Activated T-cell treated with anti-CD3 and anti-CD28 coated beads, Interleukin-2, amount 50 U/mL, for 4 hours (primary cell): ENCODE results near the gene ADARB1. TPM values are rescaled to one million over a fixed set of nuclear protein-coding genes. Genes with fewer than 3 reads are reported as not detected.

Experiments used
- ATAC-seq, 2 donors: fragments of 200-7000 bp; cut with Tn5 transposase; one replicate each; pipeline ENCODE4 v1.10.0; 2021
- DNase-seq: peaks from one replicate; pipeline ENCODE4 v3.0.0-alpha.2; 2020
- H3K27me3 Mint-ChIP-seq: one replicate; pipeline ENCODE4 v1.8.0; 2021; ENCODE audit warnings: low read depth, mixed read lengths
- H3K36me3 Mint-ChIP-seq: one replicate; pipeline ENCODE4 v1.8.0; 2022; ENCODE audit warnings: mixed read lengths; ENCODE audit not compliant: insufficient read depth
- H3K4me1 Mint-ChIP-seq: one replicate; pipeline ENCODE4 v1.8.0; 2021; ENCODE audit warnings: low read depth, mixed read lengths
- H3K4me3 Mint-ChIP-seq: one replicate; pipeline ENCODE4 v1.8.0; 2021; ENCODE audit warnings: mild to moderate bottlenecking, moderate library complexity, mixed read lengths
- H3K9me3 Mint-ChIP-seq: one replicate; pipeline ENCODE4 v1.8.0; 2021; ENCODE audit warnings: mixed read lengths
- total RNA-seq, 3 donors: library from RNA; stranded (reverse); gene quantifications; one replicate each; pipeline ENCODE4 v1.2.1, GENCODE V29; 2021

The ADARB1 gene
- total RNA-seq, 3 donors from 2014 or later = 28.1 to 32.9 (median 30.9) TPM

GRCh38 chr21:45217010-45217409, 142.6 kb downstream of the ADARB1 start:
- peaks cover 46% of the 10 kb centered on the region for H3K36me3 Mint-ChIP-seq

DNA sequence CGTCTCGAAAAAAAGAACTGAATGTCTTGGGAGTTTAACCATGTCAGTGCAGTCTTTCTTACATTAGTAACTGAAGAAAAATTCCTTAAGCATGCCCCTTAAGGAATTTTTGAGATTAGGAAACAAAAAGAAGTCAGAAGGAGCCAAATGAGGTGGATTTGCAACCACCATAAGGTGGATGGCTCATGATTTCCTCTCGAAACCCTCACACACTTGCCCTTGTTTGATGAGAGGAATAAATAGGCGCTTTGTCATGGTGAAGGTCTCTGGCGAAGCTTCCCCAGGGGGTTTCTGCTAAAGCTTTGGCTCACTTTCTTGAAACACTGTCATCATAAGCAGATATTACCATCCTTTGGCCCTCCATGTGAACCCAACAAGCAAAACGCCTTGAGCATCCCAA, 145.1 kb downstream of the ADARB1 start:
- H3K4me3 Mint-ChIP-seq = no peak overlapping the region
- ATAC-seq (no peak), DNase-seq (no peak)
- H3K36me3 Mint-ChIP-seq = peaks cover 41% of the 10 kb centered on the region
- H3K27me3 Mint-ChIP-seq = no peaks in the 10 kb centered on the region
- H3K4me1 Mint-ChIP-seq = peaks cover 4% of the 10 kb centered on the region
- H3K9me3 Mint-ChIP-seq = peaks cover 20% of the 10 kb centered on the region

More at GRCh38 chr21:45217010-45217409, 142.6 kb downstream of the ADARB1 start:
- Mint-ChIP-seq H3K4me3 (no peak overlapping the region), H3K9me3 (peaks cover 20% of the 10 kb centered on the region), H3K4me1 (no peaks in the 10 kb centered on the region), H3K27me3 (no peaks in the 10 kb centered on the region)
- DNase-seq (no peak), ATAC-seq (no peak)

GRCh38 chr21:45220071-45220481, 145.7 kb downstream of the ADARB1 start:
- Mint-ChIP-seq H3K36me3 (peaks cover 41% of the 10 kb centered on the region), H3K4me1 (peaks cover 9% of the 10 kb centered on the region), H3K9me3 (peaks cover 20% of the 10 kb centered on the region), H3K27me3 (no peaks in the 10 kb centered on the region), H3K4me3 (no peak overlapping the region)
- ATAC-seq (no peak), DNase-seq (no peak)

- H3K27me3 Mint-ChIP-seq = no peaks in the 10 kb centered on the region
- DNase-seq = no peak
- H3K36me3 Mint-ChIP-seq = peaks cover 38% of the 10 kb centered on the region
- ATAC-seq = no peak
- peaks cover 20% of the 10 kb centered on the region for H3K9me3 Mint-ChIP-seq
- peaks cover 18% of the 10 kb centered on the region for H3K4me1 Mint-ChIP-seq
- H3K4me3 Mint-ChIP-seq = no peak overlapping the region
These were observed 146.5 kb downstream of the ADARB1 start for GRCh38 chr21:45220714-45221490.

GRCh38 chr21:45222001-45222400, 147.6 kb downstream of the ADARB1 start:
- H3K27me3 Mint-ChIP-seq = no peaks in the 10 kb centered on the region
- ATAC-seq = no peak
- H3K36me3 Mint-ChIP-seq = peaks cover 29% of the 10 kb centered on the region

GRCh38 chr21:45223236-45224185, 149.1 kb downstream of the ADARB1 start:
- H3K9me3 Mint-ChIP-seq = no peaks in the 10 kb centered on the region
- H3K4me1 Mint-ChIP-seq = peaks cover 44% of the 10 kb centered on the region

More at GRCh38 chr21:45222001-45222400, 147.6 kb downstream of the ADARB1 start:
- Mint-ChIP-seq H3K4me1 (peaks cover 29% of the 10 kb centered on the region), H3K4me3 (no peak overlapping the region), H3K9me3 (peaks cover 13% of the 10 kb centered on the region)
- DNase-seq = no peak

GRCh38 chr21:45224189-45224938, 150.0 kb downstream of the ADARB1 start:
- peaks cover 11% of the 10 kb centered on the region for H3K36me3 Mint-ChIP-seq
- no peaks in the 10 kb centered on the region for H3K27me3 Mint-ChIP-seq
- H3K9me3 Mint-ChIP-seq = no peaks in the 10 kb centered on the region
- DNase-seq (peak; percentile 31), ATAC-seq (peak in 1 of 2 donors; percentile 54)
- peaks cover 50% of the 10 kb centered on the region for H3K4me1 Mint-ChIP-seq
- peak overlapping the region; percentile 51 for H3K4me3 Mint-ChIP-seq

More at GRCh38 chr21:45223236-45224185, 149.1 kb downstream of the ADARB1 start:
- DNase-seq (no peak), ATAC-seq (no peak)
- Mint-ChIP-seq H3K36me3 (peaks cover 14% of the 10 kb centered on the region), H3K27me3 (no peaks in the 10 kb centered on the region), H3K4me3 (no peak overlapping the region)

DNA sequence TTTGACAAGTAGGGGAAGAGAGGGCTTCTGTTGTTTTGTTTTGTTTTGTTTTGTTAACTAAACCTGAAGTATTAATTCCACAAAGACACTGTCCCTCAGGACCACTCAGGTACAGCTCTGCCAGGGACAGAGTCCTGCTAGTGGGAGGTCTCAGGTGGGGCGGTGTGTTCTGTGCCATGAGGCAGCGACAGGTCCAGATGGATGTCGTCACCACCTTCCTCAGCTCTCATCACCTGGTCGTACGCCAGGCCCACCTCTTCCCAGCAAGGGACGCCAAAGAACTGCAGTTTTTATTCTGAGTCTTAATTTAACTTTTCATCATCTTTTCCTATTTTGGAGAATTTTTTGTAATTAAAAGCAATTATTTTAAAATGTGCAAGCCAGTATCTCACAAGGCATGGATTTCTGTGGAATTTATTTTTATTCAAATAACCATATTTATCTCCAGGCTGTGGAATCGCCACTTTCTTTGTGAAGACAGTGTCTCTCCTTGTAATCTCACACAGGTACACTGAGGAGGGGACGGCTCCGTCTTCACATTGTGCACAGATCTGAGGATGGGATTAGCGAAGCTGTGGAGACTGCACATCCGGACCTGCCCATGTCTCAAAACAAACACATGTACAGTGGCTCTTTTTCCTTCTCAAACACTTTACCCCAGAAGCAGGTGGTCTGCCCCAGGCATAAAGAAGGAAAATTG, 150.8 kb downstream of the ADARB1 start:
- Mint-ChIP-seq H3K4me3 (peak overlapping the region; percentile 51), H3K4me1 (peaks cover 50% of the 10 kb centered on the region), H3K9me3 (no peaks in the 10 kb centered on the region), H3K36me3 (peaks cover 11% of the 10 kb centered on the region), H3K27me3 (no peaks in the 10 kb centered on the region)
- ATAC-seq (no peak), DNase-seq (no peak)

- Mint-ChIP-seq H3K36me3 (peaks cover 11% of the 10 kb centered on the region), H3K4me3 (no peak overlapping the region), H3K4me1 (peaks cover 50% of the 10 kb centered on the region), H3K27me3 (no peaks in the 10 kb centered on the region), H3K9me3 (no peaks in the 10 kb centered on the region)
- ATAC-seq (no peak), DNase-seq (no peak)
These were observed 151.5 kb downstream of the ADARB1 start for GRCh38 chr21:45225741-45226327.

GRCh38 chr21:45226540-45227326, 152.4 kb downstream of the ADARB1 start:
- no peak for DNase-seq
- Mint-ChIP-seq H3K4me3 (no peak overlapping the region), H3K36me3 (peaks cover 7% of the 10 kb centered on the region), H3K27me3 (no peaks in the 10 kb centered on the region), H3K9me3 (no peaks in the 10 kb centered on the region), H3K4me1 (peaks cover 51% of the 10 kb centered on the region)
- peak; percentile 26 to 39 for ATAC-seq

DNA sequence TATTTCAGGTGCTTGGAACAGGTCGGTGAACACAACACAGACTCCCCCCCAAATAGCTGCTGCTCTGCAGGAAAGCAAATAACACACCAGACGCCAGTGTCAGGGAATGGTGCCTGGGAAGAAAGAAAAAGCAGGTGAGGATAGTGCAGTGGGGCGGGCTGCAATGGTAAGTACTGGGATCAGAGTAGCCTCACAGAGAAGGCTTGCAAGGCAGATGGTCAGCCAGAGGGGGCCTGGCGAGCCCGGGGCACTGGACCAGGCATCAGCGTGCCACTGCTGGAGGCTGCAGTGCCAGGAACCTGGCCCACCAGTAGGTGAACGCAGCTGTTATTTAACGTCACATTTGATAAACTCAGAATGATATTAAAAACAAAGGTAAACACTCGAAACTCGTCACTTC, 153.4 kb downstream of the ADARB1 start:
- no peaks in the 10 kb centered on the region for H3K9me3 Mint-ChIP-seq
- DNase-seq (no peak), ATAC-seq (no peak)
- H3K36me3 Mint-ChIP-seq = no peaks in the 10 kb centered on the region
- H3K4me3 Mint-ChIP-seq = peak overlapping the region; percentile 11
- H3K27me3 Mint-ChIP-seq = no peaks in the 10 kb centered on the region
- peaks cover 53% of the 10 kb centered on the region for H3K4me1 Mint-ChIP-seq

GRCh38 chr21:45228171-45228641, 153.8 kb downstream of the ADARB1 start:
- Mint-ChIP-seq H3K27me3 (no peaks in the 10 kb centered on the region), H3K4me3 (no peak overlapping the region), H3K4me1 (peaks cover 53% of the 10 kb centered on the region), H3K9me3 (no peaks in the 10 kb centered on the region), H3K36me3 (no peaks in the 10 kb centered on the region)
- DNase-seq = peak; percentile 53
- peak; percentile 89 to 93 for ATAC-seq
